ENCODE results near the gene ST6GAL2. TPM values are rescaled to one million over a fixed set of nuclear protein-coding genes. Genes with fewer than 3 reads are reported as not detected.

The ST6GAL2 gene
- polyA plus RNA-seq, 1 donor from 2014 or later: 22.1 TPM

DNA sequence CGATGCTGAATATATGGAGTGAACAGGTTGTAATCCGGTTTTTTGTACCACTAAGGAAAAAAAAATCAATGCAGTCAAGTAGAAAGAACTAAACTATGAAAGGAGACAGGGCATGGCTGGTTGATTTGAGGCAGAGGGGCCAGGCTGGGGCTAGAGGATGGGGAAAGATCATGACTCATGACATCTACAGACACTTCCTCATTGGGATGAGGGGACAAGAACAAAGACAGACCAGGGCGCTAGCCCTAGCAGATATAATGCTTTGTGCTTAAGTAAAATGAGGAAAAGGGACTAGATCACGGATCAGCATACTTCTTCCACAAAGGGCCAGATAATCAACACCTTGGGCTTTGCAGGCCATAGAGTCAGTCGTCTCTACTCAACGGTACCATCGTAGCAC, 55.8 kb downstream of the ST6GAL2 start:
- no peaks in the 10 kb centered on the region for H3K9me3 ChIP-seq (ENCODE audit: low read length)
- no peak overlapping the region for H3K4me3 ChIP-seq (ENCODE audit: low read length)
- H3K4me2 ChIP-seq (ENCODE audit: low read length): no peak overlapping the region
- no peak overlapping the region for H3K27ac ChIP-seq (ENCODE audit: low read length)
- H3F3A ChIP-seq (ENCODE audit: insufficient read depth, low read length, poor library complexity, severe bottlenecking): no peaks in the 10 kb centered on the region
- H3K36me3 ChIP-seq (ENCODE audit: insufficient read depth, low read length): peaks cover 10% of the 10 kb centered on the region
- H3K9me2 ChIP-seq (ENCODE audit: insufficient read depth, low read length): no peaks in the 10 kb centered on the region
- no peaks in the 10 kb centered on the region for H4K20me1 ChIP-seq (ENCODE audit: insufficient read depth)
- TF ChIP-seq REST (IDR thresholded peaks at IDR 0.05; ENCODE audit: borderline replicate concordance) (no peak), POLR2AphosphoS5 (IDR thresholded peaks at IDR 0.05) (no peak), TAF1 (IDR thresholded peaks at IDR 0.05; ENCODE audit: low read depth) (no peak), RAD21 (conservative IDR thresholded peaks at IDR 0.05) (no peak)
- TF ChIP-seq, protein P1, sequence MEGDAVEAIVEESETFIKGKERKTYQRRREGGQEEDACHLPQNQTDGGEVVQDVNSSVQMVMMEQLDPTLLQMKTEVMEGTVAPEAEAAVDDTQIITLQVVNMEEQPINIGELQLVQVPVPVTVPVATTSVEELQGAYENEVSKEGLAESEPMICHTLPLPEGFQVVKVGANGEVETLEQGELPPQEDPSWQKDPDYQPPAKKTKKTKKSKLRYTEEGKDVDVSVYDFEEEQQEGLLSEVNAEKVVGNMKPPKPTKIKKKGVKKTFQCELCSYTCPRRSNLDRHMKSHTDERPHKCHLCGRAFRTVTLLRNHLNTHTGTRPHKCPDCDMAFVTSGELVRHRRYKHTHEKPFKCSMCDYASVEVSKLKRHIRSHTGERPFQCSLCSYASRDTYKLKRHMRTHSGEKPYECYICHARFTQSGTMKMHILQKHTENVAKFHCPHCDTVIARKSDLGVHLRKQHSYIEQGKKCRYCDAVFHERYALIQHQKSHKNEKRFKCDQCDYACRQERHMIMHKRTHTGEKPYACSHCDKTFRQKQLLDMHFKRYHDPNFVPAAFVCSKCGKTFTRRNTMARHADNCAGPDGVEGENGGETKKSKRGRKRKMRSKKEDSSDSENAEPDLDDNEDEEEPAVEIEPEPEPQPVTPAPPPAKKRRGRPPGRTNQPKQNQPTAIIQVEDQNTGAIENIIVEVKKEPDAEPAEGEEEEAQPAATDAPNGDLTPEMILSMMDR (IDR thresholded peaks at IDR 0.05; ENCODE audit: poor library complexity, severe bottlenecking): no peak
- no peaks in the 10 kb centered on the region for H3K79me2 ChIP-seq (replicated peaks; ENCODE audit: insufficient read depth, low read length)
- no peaks in the 10 kb centered on the region for H3K27me3 ChIP-seq (ENCODE audit: insufficient read depth, low read depth, low read length)
- no peak overlapping the region for H2AFZ ChIP-seq (ENCODE audit: low read depth, low read length)
- H3K9ac ChIP-seq (ENCODE audit: low read length): no peak overlapping the region

DNA sequence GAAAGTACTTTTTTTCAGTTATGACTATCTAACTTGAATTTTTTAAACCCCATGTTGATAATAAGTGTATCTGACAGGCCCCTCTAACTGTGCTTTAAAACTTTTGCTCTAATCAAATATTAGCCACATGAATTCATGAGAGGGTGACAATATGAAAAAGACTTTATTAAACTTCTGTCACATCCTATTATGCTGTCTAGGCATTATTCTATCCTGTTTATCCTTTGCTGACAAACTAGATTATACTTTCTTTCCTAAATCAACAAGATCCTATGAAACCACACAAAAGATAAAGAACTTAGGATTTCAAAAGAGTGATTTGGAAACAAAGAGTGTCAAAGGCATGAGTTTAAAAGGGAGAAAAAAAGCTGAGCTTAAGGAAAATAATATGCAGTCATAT, 57.8 kb downstream of the ST6GAL2 start:
- H3K27ac ChIP-seq (ENCODE audit: low read length): no peak overlapping the region
- no peaks in the 10 kb centered on the region for H3K79me2 ChIP-seq (replicated peaks; ENCODE audit: insufficient read depth, low read length)
- no peaks in the 10 kb centered on the region for H3K27me3 ChIP-seq (ENCODE audit: insufficient read depth, low read depth, low read length)
- no peaks in the 10 kb centered on the region for H4K20me1 ChIP-seq (ENCODE audit: insufficient read depth)
- no peak overlapping the region for H2AFZ ChIP-seq (ENCODE audit: low read depth, low read length)
- H3K9me3 ChIP-seq (ENCODE audit: low read length): no peaks in the 10 kb centered on the region
- no peaks in the 10 kb centered on the region for H3K9me2 ChIP-seq (ENCODE audit: insufficient read depth, low read length)
- H3F3A ChIP-seq (ENCODE audit: insufficient read depth, low read length, poor library complexity, severe bottlenecking): no peaks in the 10 kb centered on the region
- peaks cover 15% of the 10 kb centered on the region for H3K36me3 ChIP-seq (ENCODE audit: insufficient read depth, low read length)
- no peak overlapping the region for H3K4me2 ChIP-seq (ENCODE audit: low read length)
- H3K4me3 ChIP-seq (ENCODE audit: low read length): no peak overlapping the region
- TF ChIP-seq SMC3 (conservative IDR thresholded peaks at IDR 0.05; ENCODE audit: poor library complexity) (no peak), TAF1 (IDR thresholded peaks at IDR 0.05; ENCODE audit: low read depth) (no peak), POLR2AphosphoS5 (IDR thresholded peaks at IDR 0.05) (no peak), REST (IDR thresholded peaks at IDR 0.05; ENCODE audit: borderline replicate concordance) (no peak), EP300 (conservative IDR thresholded peaks at IDR 0.05; ENCODE audit: poor library complexity, severe bottlenecking) (no peak), MXI1 (conservative IDR thresholded peaks at IDR 0.05; ENCODE audit: poor library complexity, severe bottlenecking) (no peak), RAD21 (conservative IDR thresholded peaks at IDR 0.05) (no peak), EZH2 (IDR thresholded peaks at IDR 0.05; ENCODE audit: borderline replicate concordance, insufficient read depth, low read length, poor library complexity, severe bottlenecking) (no peak)
- TF ChIP-seq, protein P1 (IDR thresholded peaks at IDR 0.05; ENCODE audit: poor library complexity, severe bottlenecking): no peak
- H3K9ac ChIP-seq (ENCODE audit: low read length): no peak overlapping the region

All from neural cell (in vitro differentiated cells).